K562 (cell line): ENCODE results near the gene DNAH1. TPM values are rescaled to one million over a fixed set of nuclear protein-coding genes. Genes with fewer than 3 reads are reported as not detected.
"Not testable (repeated sequence)": the region's sequence is repeated elsewhere in the genome, so short reads cannot be mapped to it uniquely, and the experiment has no call there.

ENCODE experiments used
- ATAC-seq: fragments of 200-7000 bp; cut with Tn5 transposase; 3 replicates; pipeline ENCODE4 v1.9.1; 2020; ENCODE audit warnings: moderate library complexity
- BruUV-seq: library from RNA; stranded (reverse); fragments of 400-500 nt; replicated peaks from 2 replicates; lab custom pipeline; 2021; lab: Mats Ljungman, UMichigan
- CTCF ChIA-PET: fragments of 300-600 bp; formaldehyde crosslinking; extraction: SDS; loops from one replicate; lab custom pipeline; 2021; ENCODE audit warnings: low intra/inter-chr PET ratio; lab: Yijun Ruan, JAX
- POLR2A ChIA-PET: fragments of 300-600, 350-650 bp; sonication (Branson Sonifier 250); formaldehyde crosslinking; extraction: SDS; loops from one replicate; lab custom pipeline; 2021; ENCODE audit warnings: antibody characterized with exemption, inconsistent platforms; lab: Yijun Ruan, JAX
- DNase-seq, 4 experiments: peaks; one replicate each; pipeline versions ENCODE4 v3.0.0 to v3.0.0-alpha.2; 2011 to 2018; ENCODE audit warnings: low spot score in 3 of 4, mixed read lengths in 3 of 4; ENCODE audit errors: extremely low read depth in 1 of 4
- FAIRE-seq: peaks from 2 replicates; lab custom pipeline; 2011; peaks lifted over from hg19 to GRCh38; lab: Jason Lieb, UNC
- H2AFZ ChIP-seq: 2 replicates; pipeline ENCODE4 v1.6.0; 2011; ENCODE audit warnings: low read depth, low read length, control low read depth, inconsistent platforms
- H3K27ac ChIP-seq: fragments of 200-600 bp; 3 replicates; pipeline ENCODE4 v1.8.0; 2011; ENCODE audit warnings: low read depth, mild to moderate bottlenecking, control low read depth, inconsistent platforms, low read length, moderate library complexity, mixed read lengths; ENCODE audit errors: extremely low read depth
- H3K27me3 ChIP-seq, 2 experiments: fragments of 300-600 bp in 1 of 2; 2 replicates in 1 of 2; 3 replicates in 1 of 2; pipeline versions ENCODE4 v1.6.0 to v1.8.0; 2011; ENCODE audit warnings: inconsistent platforms in 2 of 2, low read length in 2 of 2, mild to moderate bottlenecking in 1 of 2, mixed read lengths in 1 of 2, moderate library complexity in 1 of 2; ENCODE audit not compliant: control insufficient read depth in 2 of 2, insufficient read depth in 2 of 2
- H3K36me3 ChIP-seq: fragments of 300-600 bp; 3 replicates; pipeline ENCODE4 v1.8.0; 2011; ENCODE audit warnings: mild to moderate bottlenecking, low read length, inconsistent platforms; ENCODE audit not compliant: control insufficient read depth, insufficient read depth
- H3K4me1 ChIP-seq, 2 experiments: fragments of 200-600 bp in 1 of 2; replicated peaks in 1 of 2; 2 replicates in 1 of 2; 3 replicates in 1 of 2; pipeline versions ENCODE4 v1.5.1 to v1.8.0; 2011; ENCODE audit warnings: inconsistent platforms in 2 of 2, low read length in 2 of 2, mild to moderate bottlenecking in 1 of 2, mixed read lengths in 1 of 2, moderate library complexity in 1 of 2; ENCODE audit not compliant: control insufficient read depth in 2 of 2, insufficient read depth in 2 of 2
- H3K4me2 ChIP-seq: 2 replicates; pipeline ENCODE4 v1.6.1; 2011; ENCODE audit warnings: low read length, control low read depth, inconsistent platforms, mixed read lengths; ENCODE audit not compliant: insufficient read depth
- H3K4me3 ChIP-seq: fragments of 200-600 bp; sonication (generic), shearing (Covaris generic); 2 replicates; pipeline ENCODE4 v1.5.1; 2016; ENCODE audit warnings: control low read depth, inconsistent platforms
- H3K79me2 ChIP-seq: fragments of 200-600 bp; 3 replicates; pipeline ENCODE4 v1.8.0; 2011; ENCODE audit warnings: low read length, inconsistent platforms; ENCODE audit not compliant: control insufficient read depth, insufficient read depth
- H3K9ac ChIP-seq, 2 experiments: 2 replicates each; pipeline versions ENCODE4 v1.6.0 to v1.6.1; 2011; ENCODE audit warnings: low read depth in 2 of 2, low read length in 2 of 2, control low read depth in 1 of 2, inconsistent platforms in 1 of 2, mild to moderate bottlenecking in 1 of 2, mixed read lengths in 1 of 2; ENCODE audit not compliant: insufficient read depth in 1 of 2
- H3K9me1 ChIP-seq: one replicate; pipeline ENCODE4 v1.6.0; 2011; ENCODE audit warnings: inconsistent platforms, mild to moderate bottlenecking, low read length, moderate library complexity; ENCODE audit not compliant: control insufficient read depth, insufficient read depth
- H3K9me3 ChIP-seq: replicated peaks from 2 replicates; pipeline ENCODE4 v1.5.1; 2011; ENCODE audit warnings: low read depth, low read length, inconsistent platforms; ENCODE audit not compliant: control insufficient read depth, insufficient read depth
- H4K20me1 ChIP-seq: replicated peaks from 2 replicates; pipeline ENCODE4 v1.6.1; 2011; ENCODE audit warnings: low read length, inconsistent platforms, mixed read lengths; ENCODE audit not compliant: control insufficient read depth, insufficient read depth
- NEUROD1 ChIP-seq: fragments of 150-350 bp; IDR thresholded peaks from 2 replicates; pipeline ENCODE4 v1.6.1; 2014; ENCODE audit warnings: borderline replicate concordance, low read length, low read depth; ENCODE audit not compliant: partially characterized antibody
- PATZ1 ChIP-seq: fragments of 250-450 bp; sonication (Bioruptor Pico); IDR thresholded peaks from 2 replicates; pipeline ENCODE4 v1.5.0; 2020; ENCODE audit warnings: mild to moderate bottlenecking, borderline replicate concordance
- TCF3 ChIP-seq: sonication (generic); formaldehyde crosslinking; IDR thresholded peaks from 2 replicates; pipeline ENCODE4 v1.4.0; 2020; ENCODE audit warnings: mild to moderate bottlenecking, missing genetic modification reagents
- ZKSCAN1 ChIP-seq: fragments of 150-350 bp; IDR thresholded peaks from 2 replicates; pipeline ENCODE4 v1.6.1; 2016; ENCODE audit warnings: low read depth, low read length
- ZNF140 ChIP-seq: fragments of 250-450 bp; sonication (Bioruptor Pico); IDR thresholded peaks from 2 replicates; pipeline ENCODE4 v1.8.0; 2021; ENCODE audit warnings: moderate library complexity, mild to moderate bottlenecking, inconsistent platforms
- WGBS: fragments of 100-300 bp; shearing (Covaris generic); methylation state at CpG from one replicate; pipeline ENCODE4 v1.1.6; 2016; ENCODE audit warnings: low coverage, mixed read lengths; ENCODE audit not compliant: insufficient coverage; ENCODE audit errors: missing lambda C conversion rate; 5-methylcytosine and 5-hydroxymethylcytosine counted together
- in situ Hi-C: fragments of 300-500 bp; cut with MboI; formaldehyde crosslinking; loops from 4 replicates; pipeline ENCODE4 v1.15.0; 2018; ENCODE audit warnings: inconsistent platforms, mixed read lengths
- intact Hi-C: fragments of 100-400 bp; cut with micrococcal nuclease; formaldehyde crosslinking; loops from 2 replicates; pipeline ENCODE4 v1.14.2; 2022
- polyA plus RNA-seq, 8 experiments: library from polyadenylated mRNA; depleted of rRNA in 4 of 8; stranded (reverse) in 5 of 8; unstranded in 3 of 8; fragments of >200 nt; fragmentation: Nextera tagmentation in 2 of 8; fragmentation: Illumina TruSeq in 1 of 8; extraction: Ambion mirVana in 2 of 8; extraction: Trizol in 1 of 8; gene quantifications; 2 replicates each; pipeline versions ENCODE4 v1.2.1 to v1.2.3, GENCODE V29; 2011 to 2014; ENCODE audit warnings: inconsistent platforms in 1 of 8, missing spikeins in 1 of 8
- total RNA-seq, 7 experiments: library from RNA; depleted of rRNA in 6 of 7; stranded (reverse); fragments of >200 nt in 6 of 7; fragmentation: Illumina TruSeq in 2 of 7; extraction: Trizol in 2 of 7; gene quantifications; 2 replicates each; pipeline versions ENCODE4 v1.2.1 to v1.2.3, GENCODE V29; 2011 to 2021; ENCODE audit warnings: low replicate concordance in 1 of 7
- TF ChIP-seq, protein P1 (sequence below): fragments of 450-650 bp; formaldehyde crosslinking; IDR thresholded peaks from 2 replicates; pipeline ENCODE4 v1.4.0; 2020; ENCODE audit warnings: mild to moderate bottlenecking, moderate library complexity

DNAH1 gene
- total and polyA plus RNA-seq, 9 of the 15 experiments (the other 6 are each of a cell fraction or from before 2014, with no cell fraction given), result 0.04 to 0.84 (median 0.50) TPM

DNA sequence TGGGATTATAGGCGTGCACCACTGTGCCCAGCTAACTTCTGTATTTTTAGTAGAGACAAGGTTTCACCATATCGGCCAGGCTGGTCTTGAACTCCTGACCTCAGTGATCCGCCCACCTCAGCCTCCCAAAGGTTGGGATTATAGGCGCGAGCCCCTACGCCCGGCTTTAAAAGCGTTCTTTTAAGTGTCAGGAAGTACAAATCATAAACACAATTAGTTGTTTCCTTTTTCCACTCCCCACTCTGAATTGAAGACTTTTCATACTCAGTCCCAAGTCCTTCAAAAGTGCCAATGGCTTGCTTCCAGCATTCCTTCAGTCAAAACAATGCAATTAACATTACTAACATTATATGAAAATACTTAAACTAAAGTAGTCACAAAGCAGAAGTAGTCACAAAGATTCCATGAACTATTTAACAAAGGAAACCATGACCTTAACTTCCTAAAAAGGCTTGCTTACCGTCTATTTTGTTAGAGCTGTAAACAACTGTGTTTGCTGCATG, 45.8 kb upstream of the DNAH1 start:
- Histone ChIP-seq H3K27ac (peak overlapping the region; percentile 17; the same call in 1 of the 3 replicates), H3K9me1 (peaks cover 5% of the 10 kb centered on the region), H4K20me1 (peaks cover 12% of the 10 kb centered on the region; the same call in 1 of the 2 replicates), H3K9me3 (no peaks in the 10 kb centered on the region), H3K27me3 (no peaks in the 10 kb centered on the region), H3K4me2 (no peak overlapping the region), H3K4me1 (peaks cover 0 to 4% of the 10 kb centered on the region in 2 experiments; a peak in 3 of 5 replicates), H3K36me3 (peaks cover 92% of the 10 kb centered on the region), H3K4me3 (no peak overlapping the region), H2AFZ (no peak overlapping the region)
- POLR2A ChIA-PET, result interaction anchor here (1.2 to 1.5 kb wide), 2 partner anchors 10 to 25 kb away, joined by 5 to 10 read pairs; partner anchors contain the start of gene PPM1M
- no peak for ATAC-seq
- BruUV-seq, result no TSS peak
- no peak for FAIRE-seq
- in situ Hi-C loops, result no loop called here
- DNase-seq, result no peak
- intact Hi-C loops, result no loop called here
- no peak for TF ChIP-seq TCF3 (CRISPR knock-in tag)
- TF ChIP-seq, protein P1, sequence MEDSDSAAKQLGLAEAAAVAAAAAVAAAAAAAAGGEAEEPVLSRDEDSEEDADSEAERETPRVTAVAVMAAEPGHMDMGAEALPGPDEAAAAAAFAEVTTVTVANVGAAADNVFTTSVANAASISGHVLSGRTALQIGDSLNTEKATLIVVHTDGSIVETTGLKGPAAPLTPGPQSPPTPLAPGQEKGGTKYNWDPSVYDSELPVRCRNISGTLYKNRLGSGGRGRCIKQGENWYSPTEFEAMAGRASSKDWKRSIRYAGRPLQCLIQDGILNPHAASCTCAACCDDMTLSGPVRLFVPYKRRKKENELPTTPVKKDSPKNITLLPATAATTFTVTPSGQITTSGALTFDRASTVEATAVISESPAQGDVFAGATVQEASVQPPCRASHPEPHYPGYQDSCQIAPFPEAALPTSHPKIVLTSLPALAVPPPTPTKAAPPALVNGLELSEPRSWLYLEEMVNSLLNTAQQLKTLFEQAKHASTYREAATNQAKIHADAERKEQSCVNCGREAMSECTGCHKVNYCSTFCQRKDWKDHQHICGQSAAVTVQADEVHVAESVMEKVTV (CRISPR knock-in tag), result no peak
- no peak for TF ChIP-seq PATZ1
- TF ChIP-seq ZNF140 (CRISPR knock-in tag), result no peak
- no peak for TF ChIP-seq ZKSCAN1
- no peak for TF ChIP-seq NEUROD1
- TF ChIP-seq, all 486 proteins: peak for 0
- Histone ChIP-seq H3K9ac (no peak overlapping the region), H3K79me2 (peaks cover 91% of the 10 kb centered on the region)
- CTCF ChIA-PET, result no interaction called here
- 59% methylated on average over 9 of the region's 9 CpGs for WGBS

DNA sequence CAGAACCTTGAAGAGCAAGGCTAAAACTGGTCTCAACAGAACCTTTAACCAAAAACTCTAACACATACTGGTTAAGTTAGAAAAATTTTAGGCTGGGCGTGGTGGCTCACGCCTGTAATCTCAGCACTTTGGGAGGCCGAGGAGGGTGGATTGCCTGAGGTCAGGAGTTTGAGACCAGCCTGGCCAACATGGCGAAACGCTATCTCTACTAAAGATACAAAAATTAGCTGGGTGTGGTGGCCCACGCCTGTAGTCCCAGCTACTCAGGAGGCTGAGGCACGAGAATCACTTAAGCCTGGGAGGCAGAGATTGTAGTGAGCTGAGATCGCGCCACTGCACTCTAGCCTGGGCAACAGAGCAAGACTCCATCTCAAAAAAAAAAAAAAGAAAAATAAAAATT, 43.9 kb upstream of the DNAH1 start:
- H3K9me3 ChIP-seq, H3K27ac ChIP-seq, H3K9me1 ChIP-seq, H3K4me2 ChIP-seq, H3K4me3 ChIP-seq, H3K4me1 ChIP-seq, CTCF ChIA-PET, BruUV-seq, ATAC-seq, H3K9ac ChIP-seq, H2AFZ ChIP-seq, DNase-seq, FAIRE-seq, H3K27me3 ChIP-seq, intact Hi-C loops, in situ Hi-C loops: not testable (repeated sequence)
- H3K36me3 ChIP-seq, result peaks cover 81% of the 10 kb centered on the region
- H3K79me2 ChIP-seq, result peaks cover 97% of the 10 kb centered on the region
- peaks cover 18% of the 10 kb centered on the region for H4K20me1 ChIP-seq
- 65% methylated on average over 6 of the region's 9 CpGs for WGBS
- POLR2A ChIA-PET, result interaction anchor here (0.6 to 1.1 kb wide), 2 partner anchors 16 to 23 kb away, joined by 4 to 6 read pairs; partner anchors contain the start of gene GLYCTK
